Measurements from ENCODE around the gene KRTAP1-1.
"Not testable (repeated sequence)": the region's sequence is repeated elsewhere in the genome, so short reads cannot be mapped to it uniquely, and the experiment has no call there.

Gene KRTAP1-1

DNA sequence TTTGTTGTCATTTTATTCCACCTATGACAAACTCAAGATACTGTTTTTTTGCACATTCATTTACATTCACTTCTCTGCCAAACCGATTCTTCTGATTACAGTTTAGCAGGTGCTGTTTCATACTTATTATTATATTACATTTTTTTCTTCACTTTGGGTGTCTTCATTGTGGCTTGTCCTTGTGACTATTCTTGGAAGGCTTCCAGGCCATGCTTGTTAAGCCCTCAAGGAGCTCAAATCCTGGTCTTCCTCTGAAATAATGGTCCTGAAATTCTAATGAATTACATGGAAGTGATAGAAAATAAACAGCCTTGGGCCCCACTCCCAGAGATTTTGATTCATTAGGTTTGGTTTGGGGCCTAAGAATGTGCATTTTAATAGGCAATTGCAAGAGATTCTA lies 23.1 kb upstream of the KRTAP1-1 start:
- in situ Hi-C loops (cut with HindIII; ENCODE audit: low pct_unique_long_range_greater_than_20kb, low sequenced_read_pairs): no loop called here
- no peak for TF ChIP-seq JUND (IDR thresholded peaks at IDR 0.05; ENCODE audit: low read depth)
- DNase-seq (ENCODE audit: low read depth in 1 of 2, low spot score in 1 of 2): no peak

GRCh38 chr17:41063449-41063848 lies 22.2 kb upstream of the KRTAP1-1 start:
- in situ Hi-C loops (cut with HindIII; ENCODE audit: low pct_unique_long_range_greater_than_20kb, low sequenced_read_pairs): no loop called here
- DNase-seq (ENCODE audit: low read depth in 1 of 2, low spot score in 1 of 2): no peak
- TF ChIP-seq JUND (IDR thresholded peaks at IDR 0.05; ENCODE audit: low read depth): no peak

- TF ChIP-seq JUND (IDR thresholded peaks at IDR 0.05; ENCODE audit: low read depth): no peak
- in situ Hi-C loops (cut with HindIII; ENCODE audit: low pct_unique_long_range_greater_than_20kb, low sequenced_read_pairs): no loop called here
- no peak for DNase-seq (ENCODE audit: low read depth in 1 of 2, low spot score in 1 of 2)
These were observed 20.7 kb upstream of the KRTAP1-1 start for GRCh38 chr17:41061964-41062363.

DNA sequence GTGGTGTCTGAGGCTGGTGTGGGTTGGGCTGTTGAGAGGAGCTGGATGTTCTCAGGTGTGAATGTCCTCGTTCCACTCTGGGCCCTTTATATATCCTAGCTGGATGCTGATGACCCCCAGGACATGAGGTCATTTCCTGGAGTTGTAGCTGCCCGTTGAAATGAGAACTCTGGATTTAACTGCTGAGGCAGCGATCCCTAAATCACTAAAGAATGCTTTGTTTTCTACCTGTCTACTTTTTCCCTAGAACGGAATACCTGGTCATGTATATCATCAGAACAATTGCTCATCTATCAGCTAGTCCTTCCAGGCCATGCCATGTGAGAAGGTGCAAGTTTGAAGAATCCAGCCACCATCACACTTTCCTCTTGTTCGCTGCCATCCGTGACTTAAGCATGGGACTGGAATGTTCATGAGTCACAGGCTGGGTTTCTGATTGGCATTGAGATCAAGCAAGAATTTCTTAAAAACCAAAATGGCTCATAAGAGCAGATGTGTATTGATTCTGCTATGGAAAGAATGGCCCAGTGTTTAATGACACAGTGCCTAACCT lies 18.9 kb upstream of the KRTAP1-1 start, which contains the start of gene KRTAP2-3:
Gene KRTAP2-3 (minus strand): TSS at position 63 of the 553 bp plus-strand sequence. CDS start 64 bp downstream, outside the sequence.
- no peak for DNase-seq (ENCODE audit: low read depth in 1 of 2, low spot score in 1 of 2)
- in situ Hi-C loops (cut with HindIII; ENCODE audit: low pct_unique_long_range_greater_than_20kb, low sequenced_read_pairs): no loop called here
- TF ChIP-seq JUND (IDR thresholded peaks at IDR 0.05; ENCODE audit: low read depth): no peak

DNA sequence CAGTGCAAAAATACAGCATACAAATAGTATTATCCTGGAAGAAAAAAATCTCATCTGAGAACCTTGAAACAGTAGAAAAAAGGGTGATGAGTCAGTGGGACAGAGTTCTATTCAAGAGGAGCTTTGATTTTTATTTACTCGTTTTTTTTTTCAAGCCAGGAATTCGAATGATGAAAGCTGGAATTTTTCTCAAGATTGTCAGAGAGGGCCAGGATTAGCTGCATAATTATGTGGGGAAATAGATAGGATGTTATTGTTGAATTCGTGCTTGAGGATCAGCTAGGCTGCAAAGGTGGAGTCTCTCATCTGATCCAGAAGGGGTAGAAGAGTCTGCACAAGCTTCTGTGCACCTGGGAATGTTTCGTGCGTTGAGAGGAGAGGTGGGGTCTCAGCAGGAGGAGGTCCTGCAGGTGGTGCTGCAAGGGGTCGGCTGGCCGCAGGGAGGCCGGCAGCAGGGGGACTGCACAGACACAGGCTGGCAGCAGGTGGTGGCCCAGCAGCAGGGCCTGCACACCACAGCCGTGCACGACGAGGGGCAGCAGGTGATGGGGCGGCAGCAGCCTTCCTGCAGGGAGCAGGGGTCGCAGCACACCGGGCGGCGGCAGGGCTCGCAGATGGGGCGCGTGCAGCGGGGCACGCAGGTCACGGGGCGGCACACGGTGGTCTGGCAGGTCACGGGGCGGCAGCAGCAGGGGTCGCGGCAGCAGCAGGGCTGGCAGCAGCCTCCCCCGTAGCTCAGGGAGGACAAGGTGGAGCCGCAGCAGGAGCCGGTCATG lies 18.2 kb upstream of the KRTAP1-1 start:
- DNase-seq (ENCODE audit: low read depth in 1 of 2, low spot score in 1 of 2): not testable (repeated sequence)

GRCh38 chr17:41058741-41059140 lies 17.5 kb upstream of the KRTAP1-1 start:
- no peak for TF ChIP-seq JUND (IDR thresholded peaks at IDR 0.05; ENCODE audit: low read depth)
- in situ Hi-C loops (cut with HindIII; ENCODE audit: low pct_unique_long_range_greater_than_20kb, low sequenced_read_pairs): no loop called here
- no peak for DNase-seq (ENCODE audit: low read depth in 1 of 2, low spot score in 1 of 2)

More for the DNA sequence above, 18.2 kb upstream of the KRTAP1-1 start:
- in situ Hi-C loops (cut with HindIII; ENCODE audit: low pct_unique_long_range_greater_than_20kb, low sequenced_read_pairs): not testable (repeated sequence)

GRCh38 chr17:41057547-41057946 lies 16.3 kb upstream of the KRTAP1-1 start:
- in situ Hi-C loops (cut with HindIII; ENCODE audit: low pct_unique_long_range_greater_than_20kb, low sequenced_read_pairs): no loop called here
- DNase-seq (ENCODE audit: low read depth in 1 of 2, low spot score in 1 of 2): no peak
- TF ChIP-seq JUND (IDR thresholded peaks at IDR 0.05; ENCODE audit: low read depth): no peak

DNA sequence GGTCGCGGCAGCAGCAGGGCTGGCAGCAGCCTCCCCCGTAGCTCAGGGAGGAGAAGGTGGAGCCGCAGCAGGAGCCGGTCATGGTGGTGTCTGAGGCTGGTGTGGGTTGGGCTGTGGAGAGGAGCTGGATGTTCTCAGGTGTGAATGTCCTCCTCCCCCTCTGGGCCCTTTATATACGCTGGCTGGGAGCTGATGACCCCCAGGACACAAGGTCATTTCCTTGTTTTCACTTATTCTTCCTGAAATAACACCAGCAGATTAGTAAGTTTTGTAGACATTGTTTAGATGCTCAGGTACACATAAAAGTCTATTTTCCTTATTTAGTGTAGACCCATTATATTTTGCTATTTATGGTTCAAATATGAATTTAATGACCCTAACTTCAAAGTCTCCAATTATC lies 13.9 kb upstream of the KRTAP1-1 start, which contains the start of gene KRTAP2-2:
Gene KRTAP2-2 (minus strand): TSS at position 101 of the 400 bp plus-strand sequence. CDS start 19 bp downstream, at position 82.
- in situ Hi-C loops (cut with HindIII; ENCODE audit: low pct_unique_long_range_greater_than_20kb, low sequenced_read_pairs); DNase-seq (ENCODE audit: low read depth in 1 of 2, low spot score in 1 of 2): not testable (repeated sequence)

GRCh38 chr17:41054556-41054955 lies 13.3 kb upstream of the KRTAP1-1 start:
- DNase-seq (ENCODE audit: low read depth in 1 of 2, low spot score in 1 of 2); in situ Hi-C loops (cut with HindIII; ENCODE audit: low pct_unique_long_range_greater_than_20kb, low sequenced_read_pairs): not testable (repeated sequence)

GRCh38 chr17:41054025-41054424 lies 12.8 kb upstream of the KRTAP1-1 start:
- in situ Hi-C loops (cut with HindIII; ENCODE audit: low pct_unique_long_range_greater_than_20kb, low sequenced_read_pairs): no loop called here
- DNase-seq (ENCODE audit: low read depth in 1 of 2, low spot score in 1 of 2): no peak
- no peak for TF ChIP-seq JUND (IDR thresholded peaks at IDR 0.05; ENCODE audit: low read depth)

GRCh38 chr17:41052566-41052965 lies 11.3 kb upstream of the KRTAP1-1 start:
- no peak for DNase-seq (ENCODE audit: low read depth in 1 of 2, low spot score in 1 of 2)
- TF ChIP-seq JUND (IDR thresholded peaks at IDR 0.05; ENCODE audit: low read depth): no peak
- in situ Hi-C loops (cut with HindIII; ENCODE audit: low pct_unique_long_range_greater_than_20kb, low sequenced_read_pairs): no loop called here

- in situ Hi-C loops (cut with HindIII; ENCODE audit: low pct_unique_long_range_greater_than_20kb, low sequenced_read_pairs): no loop called here
- DNase-seq (ENCODE audit: low read depth in 1 of 2, low spot score in 1 of 2): peak in 1 of 2 experiments; percentile 57
- TF ChIP-seq JUND (IDR thresholded peaks at IDR 0.05; ENCODE audit: low read depth): no peak
These were observed 7.9 kb upstream of the KRTAP1-1 start for GRCh38 chr17:41049110-41049509.

DNA sequence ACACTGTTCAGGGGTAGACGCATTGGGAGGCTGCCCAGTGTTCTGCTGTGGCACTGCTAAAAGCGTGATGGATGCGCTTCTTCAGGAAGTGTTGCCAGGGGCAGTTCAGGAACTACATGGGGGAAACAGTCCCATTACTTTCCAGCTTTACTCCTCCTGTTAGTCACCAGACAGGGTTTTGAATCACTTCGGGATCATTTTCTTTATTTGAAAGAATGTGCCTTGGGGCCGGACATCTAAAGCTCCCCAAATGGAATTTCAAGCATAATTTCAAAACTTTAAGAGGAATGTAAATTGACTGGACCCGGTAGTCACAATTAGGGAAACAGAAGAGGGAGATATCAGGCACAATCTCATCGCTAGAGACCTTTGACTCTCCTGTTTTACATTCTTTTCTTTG lies 7.2 kb upstream of the KRTAP1-1 start:
- TF ChIP-seq JUND (IDR thresholded peaks at IDR 0.05; ENCODE audit: low read depth): no peak
- in situ Hi-C loops (cut with HindIII; ENCODE audit: low pct_unique_long_range_greater_than_20kb, low sequenced_read_pairs): no loop called here
- no peak for DNase-seq (ENCODE audit: low read depth in 1 of 2, low spot score in 1 of 2)

GRCh38 chr17:41046735-41047465 lies 5.7 kb upstream of the KRTAP1-1 start, which contains the start of gene KRTAP2-1:
Gene KRTAP2-1 (minus strand): TSS chr17:41047316. CDS start chr17:41047267, 49 bp downstream.
- in situ Hi-C loops (cut with HindIII; ENCODE audit: low pct_unique_long_range_greater_than_20kb, low sequenced_read_pairs); DNase-seq (ENCODE audit: low read depth in 1 of 2, low spot score in 1 of 2): not testable (repeated sequence)
